ENCODE data around the gene PTBP1. TPM values are rescaled to one million over a fixed set of nuclear protein-coding genes. Genes with fewer than 3 reads are reported as not detected.

PTBP1 gene
- total and polyA plus RNA-seq, 2 of the 13 experiments (the other 11 are each of a cell fraction or from before 2014, with no cell fraction given): 195 to 288 TPM

GRCh38 chr19:804419-805165 is 7.3 kb downstream of the PTBP1 start:
- H4K20me1 ChIP-seq (ENCODE audit: insufficient read depth, low read length): peaks cover 88% of the 10 kb centered on the region
- no peak overlapping the region for H3K4me2 ChIP-seq (ENCODE audit: low read depth, low read length)
- no peak overlapping the region for H3K27ac ChIP-seq (ENCODE audit: extremely low read length, insufficient read depth, low read length)
- peaks cover 78% of the 10 kb centered on the region for H3K79me2 ChIP-seq (ENCODE audit: insufficient read depth, low read length)
- H3K9me3 ChIP-seq (ENCODE audit: low read length): no peaks in the 10 kb centered on the region
- H3K4me3 ChIP-seq (replicated peaks in 1 of 3; ENCODE audit: insufficient read depth in 1 of 3, low read depth in 2 of 3, low read length in 3 of 3): no peak overlapping the region
- no peak; the same call in 2 of the 3 replicates for ATAC-seq
- H3K36me3 ChIP-seq (replicated peaks in 1 of 2; ENCODE audit: control insufficient read depth in 1 of 2, insufficient read depth in 2 of 2, low read length in 2 of 2): peaks cover 52 to 93% of the 10 kb centered on the region in 2 experiments; a peak in 4 of 5 replicates
- in situ Hi-C loops (cut with HindIII; ENCODE audit: extremely low pct_ligation_motif_present, low pct_unique_long_range_greater_than_20kb): no loop called here
- WGBS (ENCODE audit: low lambda C conversion rate): 96% methylated on average over 16 of the region's 53 CpGs
- H3K9ac ChIP-seq (ENCODE audit: insufficient read depth, low read depth, low read length): no peak overlapping the region
- no peak overlapping the region for H2AFZ ChIP-seq (ENCODE audit: low read length)
- BruUV-seq (replicated peaks): no TSS peak
- intact Hi-C loops (cut with micrococcal nuclease; ENCODE audit: unreplicated experiment): no loop called here
- ChIA-PET CTCF (ENCODE audit: low intra/inter-chr PET ratio, low total read pairs) (no interaction called here), POLR2A (no interaction called here)
- H3K4me1 ChIP-seq (ENCODE audit: insufficient read depth, low read length): peaks cover 30% of the 10 kb centered on the region
- H3K27me3 ChIP-seq (ENCODE audit: control insufficient read depth in 1 of 2, insufficient read depth in 2 of 2, low read length in 2 of 2): no peaks in the 10 kb centered on the region
- no peak for DNase-seq (ENCODE audit: low spot score)
- FAIRE-seq: no peak
- TF ChIP-seq CBX5 (CRISPR knock-in tag; IDR thresholded peaks at IDR 0.05; ENCODE audit: borderline replicate concordance): no peak
- TF ChIP-seq RBFOX2 (IDR thresholded peaks at IDR 0.05; ENCODE audit: low read depth, low read length): peak; percentile 19
- TF ChIP-seq ZFP91 (CRISPR knock-in tag; IDR thresholded peaks at IDR 0.05; ENCODE audit: borderline replicate concordance): 0 out of 2 replicates have a peak, but pooled peaks have one; percentile 14
- TF ChIP-seq SP140L (CRISPR knock-in tag; IDR thresholded peaks at IDR 0.05; ENCODE audit: borderline replicate concordance): no peak
- TF ChIP-seq POLR2A (IDR thresholded peaks at IDR 0.05; ENCODE audit: insufficient read depth in 1 of 2, low read depth in 2 of 2, low read length in 2 of 2): peak; percentile 15 to 30; a peak in 2 of 4 replicates
- peak; percentile 8 for TF ChIP-seq RBM22 (optimal IDR thresholded peaks at IDR 0.05; ENCODE audit: low read length)
- no peak for TF ChIP-seq IRF2 (CRISPR knock-in tag; IDR thresholded peaks at IDR 0.05)
- no peak for TF ChIP-seq ZNF503 (CRISPR knock-in tag; IDR thresholded peaks at IDR 0.05)
- no peak for TF ChIP-seq BRCA1 (CRISPR knock-in tag; IDR thresholded peaks at IDR 0.05)
- no peak for TF ChIP-seq ZNF775 (CRISPR knock-in tag; IDR thresholded peaks at IDR 0.05; ENCODE audit: borderline replicate concordance)
- no peak for TF ChIP-seq ZNF780A (CRISPR knock-in tag; IDR thresholded peaks at IDR 0.05)
- peak; percentile 25 for TF ChIP-seq AGO2 (optimal IDR thresholded peaks at IDR 0.05; ENCODE audit: low read depth, low read length)
- TF ChIP-seq CENPBD1 (CRISPR knock-in tag; IDR thresholded peaks at IDR 0.05; ENCODE audit: borderline replicate concordance, low read depth): no peak
